HepG2 (cell line): ENCODE measurements around the gene TNRC18. TPM values are rescaled to one million over a fixed set of nuclear protein-coding genes. Genes with fewer than 3 reads are reported as not detected.

Experiments used
- ATAC-seq: fragments of 200-7000 bp; cut with Tn5 transposase; 3 replicates; pipeline ENCODE4 v1.9.1; 2020; ENCODE audit warnings: mild to moderate bottlenecking, moderate library complexity
- BruUV-seq: library from RNA; stranded (reverse); fragments of 400-500 nt; replicated peaks from 2 replicates; lab custom pipeline; 2021; lab: Mats Ljungman, UMichigan
- CTCF ChIA-PET: fragments of 300-600 bp; formaldehyde crosslinking; extraction: SDS; loops from one replicate; lab custom pipeline; 2021; ENCODE audit warnings: low total read pairs, inconsistent platforms, low intra/inter-chr PET ratio; lab: Yijun Ruan, JAX
- POLR2A ChIA-PET: fragments of 350-600 bp; sonication (Branson Sonifier 250); formaldehyde crosslinking; loops from one replicate; lab custom pipeline; 2020; ENCODE audit warnings: antibody characterized with exemption, inconsistent platforms; lab: Yijun Ruan, JAX
- DNase-seq: peaks from one replicate; pipeline ENCODE4 v3.0.0-alpha.2; 2015; ENCODE audit warnings: low spot score
- FAIRE-seq: peaks from 3 replicates; lab custom pipeline; 2011; peaks lifted over from hg19 to GRCh38; lab: Jason Lieb, UNC
- H2AFZ ChIP-seq: one replicate; pipeline ENCODE4 v1.6.1; 2011; ENCODE audit warnings: low read length, inconsistent platforms
- H3K27ac ChIP-seq: fragments of 300-600 bp; 3 replicates; pipeline ENCODE4 v1.8.0; 2011; ENCODE audit warnings: mixed run types, mild to moderate bottlenecking, mixed read lengths, low read length, inconsistent platforms; ENCODE audit not compliant: insufficient read depth; ENCODE audit errors: extremely low read length
- H3K27me3 ChIP-seq, 2 experiments: fragments of 200-600 bp in 1 of 2; 2 replicates in 1 of 2; 3 replicates in 1 of 2; pipeline versions ENCODE4 v1.6.0 to v1.8.0; 2011; ENCODE audit warnings: low read length in 2 of 2, mild to moderate bottlenecking in 2 of 2, moderate library complexity in 2 of 2, inconsistent platforms in 1 of 2; ENCODE audit not compliant: insufficient read depth in 2 of 2, control insufficient read depth in 1 of 2
- H3K36me3 ChIP-seq, 2 experiments: fragments of 200-600 bp in 1 of 2; replicated peaks in 1 of 2; 2 replicates in 1 of 2; 3 replicates in 1 of 2; pipeline versions ENCODE4 v1.5.1 to v1.8.0; 2011; ENCODE audit warnings: low read length in 2 of 2, inconsistent platforms in 1 of 2; ENCODE audit not compliant: insufficient read depth in 2 of 2, control insufficient read depth in 1 of 2
- H3K4me1 ChIP-seq: 2 replicates; pipeline ENCODE4 v1.5.1; 2012; ENCODE audit warnings: low read length, inconsistent platforms; ENCODE audit not compliant: insufficient read depth
- H3K4me2 ChIP-seq: 2 replicates; pipeline ENCODE4 v1.6.0; 2011; ENCODE audit warnings: low read depth, low read length, inconsistent platforms
- H3K4me3 ChIP-seq, 3 experiments: fragments of 200-600 bp in 1 of 3; sonication (generic), shearing (Covaris generic) in 1 of 3; replicated peaks in 1 of 3; 2 replicates each; pipeline ENCODE4 v1.5.1; 2011 to 2016; ENCODE audit warnings: low read length in 3 of 3, inconsistent platforms in 2 of 3, low read depth in 2 of 3, mild to moderate bottlenecking in 2 of 3, control low read depth in 1 of 3, mixed read lengths in 1 of 3; ENCODE audit not compliant: insufficient read depth in 1 of 3
- H3K79me2 ChIP-seq: one replicate; pipeline ENCODE4 v1.6.1; 2011; ENCODE audit warnings: low read length, inconsistent platforms; ENCODE audit not compliant: insufficient read depth
- H3K9ac ChIP-seq: 2 replicates; pipeline ENCODE4 v1.6.0; 2011; ENCODE audit warnings: mild to moderate bottlenecking, low read depth, low read length, inconsistent platforms; ENCODE audit not compliant: insufficient read depth
- H3K9me3 ChIP-seq: 2 replicates; pipeline ENCODE4 v1.5.1; 2012; ENCODE audit warnings: mild to moderate bottlenecking, low read length
- H4K20me1 ChIP-seq: 2 replicates; pipeline ENCODE4 v1.6.0; 2011; ENCODE audit warnings: inconsistent platforms, mild to moderate bottlenecking, low read length, moderate library complexity; ENCODE audit not compliant: insufficient read depth
- CBX5 ChIP-seq: sonication (generic); formaldehyde crosslinking; IDR thresholded peaks from 2 replicates; pipeline ENCODE4 v1.4.0; 2020; ENCODE audit warnings: missing genetic modification reagents, borderline replicate concordance
- HIC2 ChIP-seq: sonication (generic); formaldehyde crosslinking; IDR thresholded peaks from 2 replicates; pipeline ENCODE4 v1.9.0; 2022; ENCODE audit warnings: low read depth, missing genetic modification reagents
- HMG20A ChIP-seq: IDR thresholded peaks from 2 replicates; pipeline ENCODE4 v1.6.1; 2016; ENCODE audit warnings: borderline replicate concordance
- HMGXB4 ChIP-seq, 2 experiments: sonication (generic) in 1 of 2; formaldehyde crosslinking in 1 of 2; IDR thresholded peaks; 2 replicates each; pipeline versions ENCODE4 v1.4.0 to v1.6.1; 2018 to 2020; ENCODE audit warnings: missing genetic modification reagents in 2 of 2, borderline replicate concordance in 1 of 2, low read depth in 1 of 2, mild to moderate bottlenecking in 1 of 2, missing biosample characterization in 1 of 2
- RBM39 ChIP-seq: fragments of 200-400 bp; formaldehyde crosslinking; IDR thresholded peaks from one replicate; pipeline ENCODE4 v1.6.1; 2018; ENCODE audit warnings: antibody characterized with exemption, mild to moderate bottlenecking, low read depth, low read length; ENCODE audit not compliant: poor library complexity, severe bottlenecking
- RXRA ChIP-seq: sonication (generic); formaldehyde crosslinking; IDR thresholded peaks from 2 replicates; pipeline ENCODE4 v1.5.1; 2020; ENCODE audit warnings: missing genetic modification reagents
- SAFB2 ChIP-seq: sonication (generic); formaldehyde crosslinking; IDR thresholded peaks from 2 replicates; pipeline ENCODE4 v1.5.1; 2020; ENCODE audit warnings: missing genetic modification reagents, low read depth, mild to moderate bottlenecking, borderline replicate concordance
- SP2 ChIP-seq: sonication (generic); formaldehyde crosslinking; IDR thresholded peaks from 2 replicates; pipeline ENCODE4 v1.5.1; 2020; ENCODE audit warnings: mild to moderate bottlenecking, missing genetic modification reagents
- ZFP82 ChIP-seq: sonication (generic); formaldehyde crosslinking; IDR thresholded peaks from 2 replicates; pipeline ENCODE4 v1.5.1; 2020; ENCODE audit warnings: mild to moderate bottlenecking, missing genetic modification reagents, borderline replicate concordance
- ZNF615 ChIP-seq: sonication (generic); formaldehyde crosslinking; IDR thresholded peaks from 2 replicates; pipeline ENCODE4 v1.5.0; 2020; ENCODE audit warnings: mild to moderate bottlenecking, missing genetic modification reagents, borderline replicate concordance
- ZNF687 ChIP-seq: sonication (generic); formaldehyde crosslinking; IDR thresholded peaks from 2 replicates; pipeline ENCODE4 v1.5.1; 2020; ENCODE audit warnings: mild to moderate bottlenecking, missing genetic modification reagents, moderate library complexity
- WGBS: methylation state at CpG from one replicate; pipeline ENCODE4 v1.1.6; 2017; ENCODE audit warnings: low lambda C conversion rate; 5-methylcytosine and 5-hydroxymethylcytosine counted together
- in situ Hi-C: cut with HindIII; loops from 2 replicates; pipeline ENCODE4 v1.10.0; 2017; ENCODE audit warnings: low pct_unique_long_range_greater_than_20kb; ENCODE audit not compliant: extremely low pct_ligation_motif_present
- intact Hi-C: fragments of 100-400 bp; cut with micrococcal nuclease; formaldehyde crosslinking; loops from one replicate; pipeline ENCODE4 v1.10.0; 2022; ENCODE audit not compliant: unreplicated experiment
- polyA plus RNA-seq, 8 experiments: library from polyadenylated mRNA; depleted of rRNA in 3 of 8; stranded (reverse) in 7 of 8; unstranded in 1 of 8; fragments of >200 nt; fragmentation: Illumina TruSeq in 4 of 8; extraction: Trizol in 4 of 8; gene quantifications; 2 replicates each; pipeline versions ENCODE4 v1.2.1 to v1.2.3, GENCODE V29; 2011 to 2016; ENCODE audit warnings: low read depth in 4 of 8, missing spikeins in 1 of 8, mixed read lengths in 1 of 8; ENCODE audit not compliant: insufficient read depth in 1 of 8
- total RNA-seq, 5 experiments: library from RNA; depleted of rRNA; stranded (reverse); fragments of >200 nt; fragmentation: Illumina TruSeq; extraction: Trizol; gene quantifications; 2 replicates each; pipeline ENCODE4 v1.2.3, GENCODE V29; 2016; ENCODE audit warnings: low read depth in 1 of 5
- TF ChIP-seq, protein P1 (sequence below): sonication (generic); formaldehyde crosslinking; IDR thresholded peaks from 2 replicates; pipeline ENCODE4 v1.4.0; 2020; ENCODE audit warnings: missing genetic modification reagents

TNRC18 gene
- total and polyA plus RNA-seq, 2 of the 13 experiments (the other 11 are each of a cell fraction or from before 2014, with no cell fraction given): 11.7 to 17.4 TPM

DNA sequence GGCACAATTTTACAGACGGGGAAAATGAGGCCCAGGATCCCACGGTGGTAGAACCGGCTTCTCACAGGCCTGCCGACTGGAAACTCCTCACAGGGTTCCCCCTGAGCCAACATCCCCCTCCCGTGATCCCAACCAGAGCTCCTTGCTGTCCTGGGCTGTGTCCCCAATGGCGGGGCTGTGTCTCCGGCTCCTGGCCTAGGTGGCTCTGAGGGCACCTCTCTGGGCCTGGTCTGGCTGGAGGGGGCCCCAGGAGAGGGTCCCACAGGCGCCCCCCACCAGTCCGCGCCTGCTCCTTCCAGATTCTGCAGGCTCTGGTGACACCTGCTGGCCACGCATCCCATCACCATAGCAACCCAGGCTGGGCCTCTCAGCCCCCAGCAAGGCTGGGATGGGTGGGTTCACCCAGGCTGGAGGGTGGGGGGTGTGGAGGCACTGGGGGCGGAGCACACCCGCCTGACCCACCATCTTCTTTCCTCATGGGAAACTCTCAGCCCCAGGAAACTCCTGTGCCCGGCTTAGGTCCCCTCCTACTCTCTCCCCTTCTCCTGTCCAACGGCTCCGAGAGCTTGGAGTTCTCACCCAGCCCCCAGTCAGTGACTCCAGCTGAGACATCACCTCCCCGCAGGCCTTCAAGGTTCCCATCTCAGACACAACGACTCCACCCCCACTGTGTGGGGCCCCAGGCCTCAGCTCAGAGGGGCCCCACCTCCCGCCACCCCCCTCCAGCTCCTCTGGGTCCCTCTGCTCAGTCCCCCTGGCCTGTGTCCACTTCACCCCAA lies 27.1 kb upstream of the TNRC18 start:
- BruUV-seq: no TSS peak
- TF ChIP-seq RBM39 (peak; percentile 8), HMGXB4 (CRISPR knock-in tag; IDR thresholded peaks at IDR 0.05; ENCODE audit: borderline replicate concordance in 1 of 2, low read depth in 1 of 2) (peak; percentile 19 to 56; a peak in 1 of 4 replicates), RXRA (0 out of 2 replicates have a peak, but pooled peaks have one; percentile 32), ZNF615 (CRISPR knock-in tag) (no peak), ZNF687 (CRISPR knock-in tag) (peak; percentile 49), ZFP82 (CRISPR knock-in tag) (no peak), HMG20A (CRISPR knock-in tag) (no peak), CBX5 (CRISPR knock-in tag) (peak; percentile 27; the same call in 1 of the 2 replicates), SP2 (CRISPR knock-in tag) (peak; percentile 48; the same call in 1 of the 2 replicates), SAFB2 (CRISPR knock-in tag) (0 out of 2 replicates have a peak, but pooled peaks have one; percentile 26), HIC2 (CRISPR knock-in tag) (no peak)
- TF ChIP-seq, protein P1, sequence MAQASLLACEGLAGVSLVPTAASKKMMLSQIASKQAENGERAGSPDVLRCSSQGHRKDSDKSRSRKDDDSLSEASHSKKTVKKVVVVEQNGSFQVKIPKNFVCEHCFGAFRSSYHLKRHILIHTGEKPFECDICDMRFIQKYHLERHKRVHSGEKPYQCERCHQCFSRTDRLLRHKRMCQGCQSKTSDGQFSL: peak; percentile 75; the same call in 1 of the 2 replicates

More for the DNA sequence above, 27.1 kb upstream of the TNRC18 start:
- WGBS: 19% methylated on average over 5 of the region's 19 CpGs
- H3K9ac ChIP-seq: no peak overlapping the region
- H3K4me1 ChIP-seq: peaks cover 48% of the 10 kb centered on the region
- H3K79me2 ChIP-seq: no peaks in the 10 kb centered on the region
- H3K27ac ChIP-seq: no peak overlapping the region
- no peaks in the 10 kb centered on the region for H3K9me3 ChIP-seq
- peak overlapping the region; percentile 52 for H3K4me2 ChIP-seq
- H3K4me3 ChIP-seq: no peak overlapping the region; a peak in 2 of 6 replicates
- no peak for FAIRE-seq
- DNase-seq: peak; percentile 53
- H3K27me3 ChIP-seq: peaks cover 0 to 4% of the 10 kb centered on the region in 2 experiments; a peak in 4 of 5 replicates
- in situ Hi-C loops: loop anchor here (5.0 to 25.0 kb wide), 3 partner anchors 83 to 313 kb away; no protein-coding TSS in a partner anchor
- ChIA-PET CTCF (interaction anchor here (0.8 to 2.4 kb wide), 2 partner anchors 84 to 210 kb away, joined by 3 to 16 read pairs; no protein-coding TSS in a partner anchor), POLR2A (interaction anchor here (1.7 to 3.4 kb wide), 3 partner anchors 26 to 85 kb away, joined by 4 to 16 read pairs (median 10); partner anchors contain the start of gene TNRC18)
- no peak overlapping the region for H2AFZ ChIP-seq
- peaks cover 3% of the 10 kb centered on the region; the same call in 1 of the 2 replicates for H4K20me1 ChIP-seq
- intact Hi-C loops: loop anchor here (1.0 kb wide), 1 partner anchor 84 kb away; no protein-coding TSS in a partner anchor
- ATAC-seq: peak; percentile 75
- H3K36me3 ChIP-seq: no peaks in the 10 kb centered on the region
